GM10847 (cell line): ENCODE data around the gene SRM.

ENCODE experiments used
- POLR2A ChIP-seq: IDR thresholded peaks from 2 replicates; pipeline ENCODE4 v1.6.1; 2011; ENCODE audit not compliant: insufficient read length; ENCODE audit errors: extremely low read depth

Gene SRM

DNA sequence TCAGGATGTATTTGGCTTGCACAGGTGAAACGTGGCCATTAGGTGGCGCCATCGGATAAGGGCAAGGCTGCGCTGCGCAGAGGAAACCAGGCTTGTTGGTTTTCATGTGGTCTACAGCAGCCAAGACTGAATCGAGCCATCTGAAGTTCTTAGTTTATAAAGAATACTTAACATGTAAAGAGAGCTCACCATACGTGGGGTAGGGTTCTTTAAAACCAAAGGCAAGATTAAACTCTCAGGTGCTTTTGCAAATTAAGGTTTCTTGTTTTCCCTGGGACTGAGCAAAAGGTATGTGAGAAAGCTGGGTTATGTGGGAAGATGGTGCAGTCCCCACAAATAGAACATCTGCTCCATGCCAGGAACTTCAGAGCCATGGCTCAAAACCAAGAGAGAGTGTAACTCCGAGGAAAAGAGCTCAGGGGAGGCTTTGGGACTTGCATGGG is 22.1 kb downstream of the SRM start:
- TF ChIP-seq POLR2A: no peak

DNA sequence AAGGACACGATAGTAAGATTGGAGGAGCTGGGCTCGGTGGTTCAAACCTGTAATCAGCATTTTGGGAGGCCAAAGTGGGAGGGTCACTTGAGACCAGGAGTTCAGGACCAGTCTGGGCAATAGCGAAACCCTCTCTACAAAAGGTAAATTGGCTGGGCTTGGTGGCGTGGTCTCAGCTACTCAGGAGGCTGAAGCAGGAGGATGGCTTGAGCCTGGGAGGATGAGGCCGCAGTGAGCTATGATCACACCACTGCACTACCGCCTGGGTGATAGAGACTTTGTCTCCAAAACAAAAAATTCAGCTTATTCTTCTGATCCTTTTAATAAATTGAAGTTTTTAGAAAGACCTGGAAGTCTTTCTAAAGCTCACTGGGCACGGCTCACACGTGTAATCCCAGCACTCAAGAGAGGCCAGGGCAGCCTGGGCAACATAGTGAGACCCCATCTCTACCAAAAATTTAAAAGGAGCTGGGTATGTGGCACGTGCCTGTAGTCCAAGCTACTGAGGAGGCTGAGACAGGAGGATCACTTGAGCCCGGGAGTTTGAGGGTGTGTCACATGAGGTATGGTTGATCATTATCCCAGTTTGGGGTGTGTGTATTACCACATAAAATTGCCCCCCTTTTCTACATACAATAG is 28.1 kb downstream of the SRM start:
- TF ChIP-seq POLR2A: no peak

DNA sequence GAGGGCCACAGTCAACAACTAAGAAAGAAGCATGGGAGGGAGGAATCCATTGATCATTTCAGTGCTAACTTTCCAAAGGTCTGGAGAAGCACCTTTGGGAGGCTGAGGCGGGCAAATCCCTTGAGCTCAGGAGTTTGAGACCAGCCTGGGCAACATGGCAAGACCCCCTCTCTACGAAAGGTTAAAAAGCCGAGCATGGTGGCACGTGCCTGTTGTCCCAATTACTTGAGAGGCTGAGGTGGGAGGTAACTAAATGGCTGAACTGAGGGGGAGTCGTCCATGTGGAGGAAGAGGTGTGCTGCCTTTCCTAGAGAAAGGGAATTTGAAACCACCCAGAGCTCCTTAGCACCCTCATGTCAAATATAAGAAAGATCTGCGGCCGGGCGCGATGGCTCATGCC is 29.0 kb downstream of the SRM start:
- TF ChIP-seq POLR2A: no peak

- no peak for TF ChIP-seq POLR2A
Observed at GRCh38 chr1:11028018-11028417, 31.8 kb downstream of the SRM start.

DNA sequence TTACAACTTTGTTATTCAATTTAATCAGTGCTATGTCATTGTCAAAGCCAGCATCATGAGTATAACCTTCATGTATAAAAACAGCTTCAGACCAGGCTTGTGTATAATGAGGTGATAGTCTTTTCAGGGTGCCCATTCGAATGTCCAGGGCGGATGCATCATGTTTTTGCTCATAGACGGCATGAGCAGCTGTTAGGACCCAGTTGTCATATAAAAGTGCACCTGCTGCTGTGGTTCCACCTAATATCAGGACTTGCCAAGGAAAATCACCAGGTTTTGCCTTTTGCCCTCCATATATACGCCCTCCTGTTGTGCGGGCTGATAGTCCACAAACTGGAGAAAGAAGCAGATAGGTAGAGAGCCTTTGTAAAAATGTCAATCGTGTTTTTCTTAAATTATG is 32.5 kb downstream of the SRM start:
- TF ChIP-seq POLR2A: no peak

DNA sequence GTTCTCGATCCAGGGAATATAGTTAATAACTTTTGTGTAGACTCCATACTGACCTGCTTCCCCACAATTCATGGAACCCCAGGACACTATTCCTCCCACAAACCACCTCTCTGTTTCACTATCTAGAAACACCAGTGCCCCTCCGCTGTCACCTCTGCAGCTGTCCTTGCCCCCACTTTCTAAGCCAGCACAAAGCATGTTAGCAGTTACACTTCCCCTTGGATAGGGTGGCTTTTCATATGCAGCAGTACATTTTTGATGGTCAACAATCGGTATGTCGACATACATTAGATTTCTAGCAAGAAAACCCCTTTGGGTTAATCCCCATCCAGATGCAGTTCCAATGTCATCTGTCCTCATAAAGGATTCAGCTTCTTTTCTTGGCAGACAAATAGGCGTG is 32.9 kb downstream of the SRM start:
- TF ChIP-seq POLR2A: no peak

GRCh38 chr1:11026052-11026451 is 33.8 kb downstream of the SRM start:
- no peak for TF ChIP-seq POLR2A

GRCh38 chr1:11025618-11026017 is 34.2 kb downstream of the SRM start:
- TF ChIP-seq POLR2A: no peak

GRCh38 chr1:11024874-11025203 is 35.0 kb downstream of the SRM start:
- no peak for TF ChIP-seq POLR2A

DNA sequence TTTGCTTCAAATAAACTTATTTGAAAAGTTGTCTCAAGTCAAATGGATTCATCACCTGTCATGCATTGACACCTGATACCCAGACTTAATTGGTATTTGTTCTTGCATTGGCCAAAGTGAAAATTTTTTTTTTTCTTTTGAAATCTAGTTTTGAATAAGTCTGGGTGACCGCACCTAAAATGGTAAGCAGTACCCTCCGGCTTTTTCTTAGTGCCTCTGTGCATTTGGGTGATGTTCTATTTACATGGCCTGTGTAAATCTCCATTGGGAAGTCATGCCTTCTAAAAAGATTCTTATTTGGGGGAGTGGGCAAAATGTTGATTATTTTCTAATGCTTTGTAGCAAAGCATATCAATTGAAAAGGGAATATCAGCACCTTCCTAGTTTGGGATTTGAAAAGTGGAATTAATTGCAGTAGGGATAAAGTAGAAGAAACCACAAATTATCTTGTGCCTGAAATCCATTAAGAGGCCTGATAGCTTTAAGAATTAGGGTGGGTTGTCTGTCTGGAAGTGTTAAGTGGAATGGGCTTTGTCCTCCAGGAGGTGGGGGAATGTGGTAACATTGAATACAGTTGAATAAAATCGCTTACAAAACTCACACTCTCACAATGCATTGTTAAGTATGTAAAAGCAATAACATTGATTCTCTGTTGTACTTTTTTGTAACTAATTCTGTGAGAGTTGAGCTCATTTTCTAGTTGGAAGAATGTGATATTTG is 35.5 kb downstream of the SRM start:
- no peak for TF ChIP-seq POLR2A

DNA sequence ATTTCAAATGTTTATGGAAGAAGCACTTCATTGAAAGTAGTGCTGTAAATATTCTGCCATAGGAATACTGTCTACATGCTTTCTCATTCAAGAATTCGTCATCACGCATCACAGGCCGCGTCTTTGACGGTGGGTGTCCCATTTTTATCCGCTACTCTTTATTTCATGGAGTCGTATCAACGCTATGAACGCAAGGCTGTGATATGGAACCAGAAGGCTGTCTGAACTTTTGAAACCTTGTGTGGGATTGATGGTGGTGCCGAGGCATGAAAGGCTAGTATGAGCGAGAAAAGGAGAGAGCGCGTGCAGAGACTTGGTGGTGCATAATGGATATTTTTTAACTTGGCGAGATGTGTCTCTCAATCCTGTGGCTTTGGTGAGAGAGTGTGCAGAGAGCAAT is 36.6 kb downstream of the SRM start:
- no peak for TF ChIP-seq POLR2A

- no peak for TF ChIP-seq POLR2A
Observed at GRCh38 chr1:11019971-11020370, 39.8 kb downstream of the SRM start.

- no peak for TF ChIP-seq POLR2A
Observed at GRCh38 chr1:11013160-11013531, 46.7 kb downstream of the SRM start.

DNA sequence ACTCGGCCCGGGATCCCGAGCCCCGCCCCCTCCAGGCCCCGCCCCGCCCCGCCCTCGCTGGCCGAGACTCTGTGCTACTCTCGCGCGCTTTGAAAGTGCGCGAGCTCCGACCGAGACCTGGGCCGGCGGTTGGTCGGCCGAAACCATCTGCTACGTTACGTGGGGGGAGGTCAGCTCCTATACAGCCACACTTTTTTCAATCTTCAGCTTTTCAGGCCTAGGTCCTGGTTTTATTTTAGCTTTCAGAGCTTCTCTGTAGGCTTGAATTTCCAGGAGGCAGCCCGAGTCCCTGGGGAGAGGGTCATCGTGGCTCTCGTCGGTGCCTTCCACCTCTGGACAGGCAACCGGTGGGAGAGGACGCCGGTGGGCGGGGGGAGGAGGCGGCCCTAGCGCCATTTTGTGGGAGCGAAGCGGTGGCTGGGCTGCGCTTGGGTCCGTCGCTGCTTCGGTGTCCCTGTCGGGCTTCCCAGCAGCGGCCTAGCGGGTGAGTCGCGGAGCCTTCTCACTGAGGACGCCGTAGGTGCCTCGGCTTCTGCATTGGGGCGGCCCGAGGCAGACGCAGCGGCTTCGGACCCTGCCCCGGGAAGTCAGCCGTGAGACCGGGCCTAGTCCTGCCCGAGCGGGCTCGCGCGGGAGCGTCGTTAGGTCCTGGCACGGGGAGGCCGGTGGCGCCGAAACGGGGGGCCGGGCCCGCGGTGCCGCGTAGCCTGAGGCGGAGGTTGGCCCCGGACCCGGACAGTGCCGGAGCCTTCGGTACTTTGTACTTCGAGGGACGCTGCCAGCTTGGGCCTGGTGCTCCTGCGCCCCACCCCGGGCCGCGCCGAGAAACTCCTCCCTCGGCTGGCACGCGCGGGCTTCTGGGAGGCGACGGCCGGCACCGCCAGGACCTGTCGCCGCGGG is 47.3 kb downstream of the SRM start, which contains the start of gene TARDBP:
TSS of gene TARDBP (plus strand) at position 395 of the 900 bp plus-strand sequence. CDS start 1,074 bp downstream, outside the sequence.
- TF ChIP-seq POLR2A: peak; percentile 73
